ENCODE data around the gene ADAMTS15. TPM values are rescaled to one million over a fixed set of nuclear protein-coding genes. Genes with fewer than 3 reads are reported as not detected.

Gene ADAMTS15
- total RNA-seq, 1 donor from 2014 or later = 0.20 TPM

GRCh38 chr11:130473795-130474377 is 25.4 kb downstream of the ADAMTS15 start:
- no peaks in the 10 kb centered on the region for H3K4me1 Mint-ChIP-seq (ENCODE audit: low read depth, unreplicated experiment)
- H3K36me3 Mint-ChIP-seq (ENCODE audit: unreplicated experiment) = no peaks in the 10 kb centered on the region
- H3K27me3 Mint-ChIP-seq (ENCODE audit: unreplicated experiment) = peaks cover 4% of the 10 kb centered on the region
- no peak for DNase-seq
- H3K9me3 Mint-ChIP-seq (ENCODE audit: unreplicated experiment) = no peaks in the 10 kb centered on the region
- TF ChIP-seq CTCF (IDR thresholded peaks at IDR 0.05; ENCODE audit: partially characterized antibody, unreplicated experiment) = no peak
- no peak overlapping the region for H3K4me3 Mint-ChIP-seq (ENCODE audit: unreplicated experiment)
- H3K27ac Mint-ChIP-seq (ENCODE audit: unreplicated experiment) = no peak overlapping the region

DNA sequence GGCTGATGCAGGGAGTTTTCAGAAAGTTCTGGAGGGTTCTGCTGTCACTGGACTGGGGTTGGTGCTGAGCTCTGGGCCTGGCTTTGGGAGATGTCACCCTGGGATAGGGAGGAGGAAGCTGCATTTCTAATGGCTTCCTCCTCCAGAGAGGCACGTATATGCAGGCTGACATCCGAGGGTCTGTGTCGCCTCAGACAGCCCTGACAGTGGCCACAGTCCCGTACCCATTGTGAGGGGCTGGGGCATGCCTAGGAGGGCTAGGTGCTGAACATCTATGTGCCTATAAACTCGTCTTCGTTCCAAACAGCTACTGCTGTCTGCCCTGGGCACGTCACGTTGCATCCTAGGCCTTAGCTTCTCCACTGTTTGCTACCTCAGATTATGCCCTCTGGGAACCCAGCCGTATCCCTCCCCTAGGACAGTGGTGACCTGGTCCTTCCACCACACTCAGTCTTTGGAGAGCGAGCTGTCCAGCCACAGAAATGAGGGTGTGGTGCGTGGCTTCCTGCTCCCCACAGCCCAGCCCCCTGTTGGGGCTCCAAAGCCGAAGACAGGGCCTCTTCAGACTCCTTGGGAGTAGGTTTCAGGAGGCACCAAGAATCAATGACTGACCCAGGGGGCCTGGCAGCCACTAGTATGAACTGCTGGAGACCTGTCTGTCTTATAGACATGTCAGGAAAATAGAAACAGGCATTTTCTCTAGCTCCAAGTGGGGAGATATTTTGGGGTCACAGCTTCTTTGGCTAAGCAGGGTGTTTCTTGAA is 26.4 kb downstream of the ADAMTS15 start:
- no peak for TF ChIP-seq CTCF (IDR thresholded peaks at IDR 0.05; ENCODE audit: partially characterized antibody, unreplicated experiment)
- Mint-ChIP-seq H3K36me3 (ENCODE audit: unreplicated experiment) (no peaks in the 10 kb centered on the region), H3K4me3 (ENCODE audit: unreplicated experiment) (no peak overlapping the region), H3K27me3 (ENCODE audit: unreplicated experiment) (peaks cover 4% of the 10 kb centered on the region), H3K4me1 (ENCODE audit: low read depth, unreplicated experiment) (no peaks in the 10 kb centered on the region), H3K9me3 (ENCODE audit: unreplicated experiment) (no peaks in the 10 kb centered on the region), H3K27ac (ENCODE audit: unreplicated experiment) (no peak overlapping the region)
- DNase-seq = no peak

DNA sequence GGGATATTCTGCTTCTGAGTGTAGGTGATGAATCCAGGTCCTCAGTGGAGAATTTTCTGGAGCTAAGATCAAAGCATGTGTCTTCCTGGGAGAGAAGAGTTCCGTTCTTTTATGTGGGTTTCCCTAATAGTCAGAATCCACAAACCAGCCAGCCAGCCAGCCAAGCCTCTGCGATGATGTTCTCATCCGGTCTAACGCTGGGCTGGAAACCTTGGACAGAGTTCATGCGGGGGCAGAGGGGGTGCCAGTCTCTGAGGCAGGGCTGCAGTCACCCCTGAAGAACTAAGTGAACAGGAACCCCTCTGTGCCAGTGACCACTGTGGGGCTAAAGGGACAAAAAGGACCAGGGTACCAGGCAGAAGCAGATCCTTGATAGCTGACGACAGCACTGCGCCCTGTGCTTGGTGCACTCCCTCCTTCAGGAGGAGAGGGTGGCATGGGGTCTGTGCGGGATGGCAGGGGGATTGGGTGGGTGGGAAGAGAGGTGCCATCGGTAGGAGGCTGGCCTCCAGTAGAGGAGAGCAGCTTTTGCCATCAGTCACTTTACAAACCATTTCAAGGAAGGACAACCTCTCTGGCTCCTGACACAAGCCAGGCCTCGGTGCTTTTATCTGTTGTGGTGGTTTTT is 27.1 kb downstream of the ADAMTS15 start:
- no peaks in the 10 kb centered on the region for H3K9me3 Mint-ChIP-seq (ENCODE audit: unreplicated experiment)
- no peaks in the 10 kb centered on the region for H3K36me3 Mint-ChIP-seq (ENCODE audit: unreplicated experiment)
- no peak overlapping the region for H3K4me3 Mint-ChIP-seq (ENCODE audit: unreplicated experiment)
- DNase-seq = no peak
- no peak for TF ChIP-seq CTCF (IDR thresholded peaks at IDR 0.05; ENCODE audit: partially characterized antibody, unreplicated experiment)
- H3K27ac Mint-ChIP-seq (ENCODE audit: unreplicated experiment) = no peak overlapping the region
- peaks cover 4% of the 10 kb centered on the region for H3K27me3 Mint-ChIP-seq (ENCODE audit: unreplicated experiment)
- no peaks in the 10 kb centered on the region for H3K4me1 Mint-ChIP-seq (ENCODE audit: low read depth, unreplicated experiment)

- no peak overlapping the region for H3K27ac Mint-ChIP-seq (ENCODE audit: unreplicated experiment)
- no peak for DNase-seq
- H3K4me3 Mint-ChIP-seq (ENCODE audit: unreplicated experiment) = no peak overlapping the region
- H3K36me3 Mint-ChIP-seq (ENCODE audit: unreplicated experiment) = no peaks in the 10 kb centered on the region
- no peaks in the 10 kb centered on the region for H3K9me3 Mint-ChIP-seq (ENCODE audit: unreplicated experiment)
- peaks cover 4% of the 10 kb centered on the region for H3K27me3 Mint-ChIP-seq (ENCODE audit: unreplicated experiment)
- no peaks in the 10 kb centered on the region for H3K4me1 Mint-ChIP-seq (ENCODE audit: low read depth, unreplicated experiment)
- no peak for TF ChIP-seq CTCF (IDR thresholded peaks at IDR 0.05; ENCODE audit: partially characterized antibody, unreplicated experiment)
These were observed 27.9 kb downstream of the ADAMTS15 start for GRCh38 chr11:130476200-130476921.

All from glutamatergic neuron (in vitro differentiated cells).